Loucy (cell line): ENCODE measurements around the gene SLC9A9.

Source experiments
- H2AFZ ChIP-seq: fragments of 200-600 bp; sonication (generic); 2 replicates; pipeline ENCODE4 v1.6.0; 2016; ENCODE audit warnings: antibody characterized with exemption, mild to moderate bottlenecking, low read length, moderate library complexity
- H3F3A ChIP-seq: fragments of 200-600 bp; 2 replicates; pipeline ENCODE4 v1.6.0; 2016; ENCODE audit warnings: antibody characterized with exemption, low read depth, mild to moderate bottlenecking
- H3K27me3 ChIP-seq: fragments of 200-600 bp; sonication (generic); 2 replicates; pipeline ENCODE4 v1.6.1; 2014; ENCODE audit warnings: low read length, mild to moderate bottlenecking; ENCODE audit not compliant: insufficient read depth, poor library complexity, severe bottlenecking
- H3K36me3 ChIP-seq: fragments of 200-600 bp; sonication (generic); 2 replicates; pipeline ENCODE4 v1.6.1; 2016; ENCODE audit warnings: low read length; ENCODE audit not compliant: insufficient read depth
- H3K4me1 ChIP-seq: fragments of 200-600 bp; sonication (generic); 2 replicates; pipeline ENCODE4 v1.5.1; 2014; ENCODE audit warnings: low read length, mild to moderate bottlenecking; ENCODE audit not compliant: insufficient read depth, poor library complexity, severe bottlenecking
- H3K4me2 ChIP-seq: fragments of 200-600 bp; sonication (generic); 2 replicates; pipeline ENCODE4 v1.6.0; 2014; ENCODE audit warnings: antibody characterized with exemption, low read length, low read depth, mild to moderate bottlenecking; ENCODE audit not compliant: poor library complexity, severe bottlenecking
- H3K4me3 ChIP-seq: fragments of 200-600 bp; sonication (generic); 2 replicates; pipeline ENCODE4 v1.5.1; 2014; ENCODE audit warnings: low read length, mild to moderate bottlenecking, mixed read lengths; ENCODE audit not compliant: poor library complexity, severe bottlenecking
- H3K79me2 ChIP-seq: fragments of 200-600 bp; sonication (generic); 2 replicates; pipeline ENCODE4 v1.6.1; 2014; ENCODE audit warnings: low read length; ENCODE audit not compliant: insufficient read depth
- H3K9ac ChIP-seq: fragments of 200-600 bp; sonication (generic); 2 replicates; pipeline ENCODE4 v1.6.0; 2014; ENCODE audit warnings: mild to moderate bottlenecking, low read depth, low read length, moderate library complexity; ENCODE audit not compliant: poor library complexity, severe bottlenecking
- H3K9me2 ChIP-seq: fragments of 200-600 bp; sonication (generic); replicated peaks from 2 replicates; pipeline ENCODE4 v1.6.1; 2016; ENCODE audit warnings: low read depth, low read length, mixed read lengths
- H3K9me3 ChIP-seq: fragments of 200-600 bp; sonication (generic); 2 replicates; pipeline ENCODE4 v1.6.1; 2014; ENCODE audit warnings: mild to moderate bottlenecking, antibody characterized with exemption, low read length, low read depth; ENCODE audit not compliant: insufficient read depth
- H4K20me1 ChIP-seq: fragments of 200-600 bp; sonication (generic); 2 replicates; pipeline ENCODE4 v1.6.0; 2014; ENCODE audit warnings: antibody characterized with exemption, low read length, mild to moderate bottlenecking; ENCODE audit not compliant: insufficient read depth, poor library complexity, severe bottlenecking
- EZH2phosphoT487 ChIP-seq: fragments of 200-600 bp; IDR thresholded peaks from 2 replicates; pipeline ENCODE4 v1.6.1; 2018; ENCODE audit warnings: antibody characterized with exemption, mild to moderate bottlenecking, moderate library complexity, borderline replicate concordance
- TF ChIP-seq, protein P1 (sequence below): fragments of 200-600 bp; sonication (generic); conservative IDR thresholded peaks from 2 replicates; pipeline ENCODE4 v1.5.1; 2014; ENCODE audit warnings: mild to moderate bottlenecking, antibody characterized with exemption, low read length

SLC9A9 gene

DNA sequence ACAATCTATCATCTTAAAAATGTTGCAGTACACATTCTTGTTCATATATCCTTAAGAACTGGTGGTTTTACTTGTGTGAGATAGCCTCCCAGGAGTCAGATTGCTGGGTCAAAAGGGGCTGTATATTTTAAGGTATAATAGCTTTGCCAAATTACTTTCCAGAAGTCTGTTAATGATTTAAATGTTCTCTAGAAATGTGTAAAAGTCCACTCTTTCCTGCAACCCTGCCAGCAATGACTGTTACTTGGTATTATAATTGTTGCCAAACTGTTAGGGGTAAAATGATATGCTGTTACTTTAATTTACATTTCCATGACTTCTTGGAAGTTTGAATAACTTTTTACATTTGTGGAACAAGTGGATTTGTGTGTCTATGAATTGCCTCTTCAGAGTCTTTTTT, 170.8 kb downstream of the SLC9A9 start:
- H3K4me2 ChIP-seq = no peak overlapping the region
- no peaks in the 10 kb centered on the region for H4K20me1 ChIP-seq
- H3K9me2 ChIP-seq = no peaks in the 10 kb centered on the region
- no peak overlapping the region for H3K4me3 ChIP-seq
- no peak overlapping the region for H3K9ac ChIP-seq
- H3K27me3 ChIP-seq = no peaks in the 10 kb centered on the region
- TF ChIP-seq, protein P1, sequence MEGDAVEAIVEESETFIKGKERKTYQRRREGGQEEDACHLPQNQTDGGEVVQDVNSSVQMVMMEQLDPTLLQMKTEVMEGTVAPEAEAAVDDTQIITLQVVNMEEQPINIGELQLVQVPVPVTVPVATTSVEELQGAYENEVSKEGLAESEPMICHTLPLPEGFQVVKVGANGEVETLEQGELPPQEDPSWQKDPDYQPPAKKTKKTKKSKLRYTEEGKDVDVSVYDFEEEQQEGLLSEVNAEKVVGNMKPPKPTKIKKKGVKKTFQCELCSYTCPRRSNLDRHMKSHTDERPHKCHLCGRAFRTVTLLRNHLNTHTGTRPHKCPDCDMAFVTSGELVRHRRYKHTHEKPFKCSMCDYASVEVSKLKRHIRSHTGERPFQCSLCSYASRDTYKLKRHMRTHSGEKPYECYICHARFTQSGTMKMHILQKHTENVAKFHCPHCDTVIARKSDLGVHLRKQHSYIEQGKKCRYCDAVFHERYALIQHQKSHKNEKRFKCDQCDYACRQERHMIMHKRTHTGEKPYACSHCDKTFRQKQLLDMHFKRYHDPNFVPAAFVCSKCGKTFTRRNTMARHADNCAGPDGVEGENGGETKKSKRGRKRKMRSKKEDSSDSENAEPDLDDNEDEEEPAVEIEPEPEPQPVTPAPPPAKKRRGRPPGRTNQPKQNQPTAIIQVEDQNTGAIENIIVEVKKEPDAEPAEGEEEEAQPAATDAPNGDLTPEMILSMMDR = no peak
- TF ChIP-seq EZH2phosphoT487 = no peak
- no peak overlapping the region for H2AFZ ChIP-seq
- H3K79me2 ChIP-seq = no peaks in the 10 kb centered on the region
- H3K4me1 ChIP-seq = no peaks in the 10 kb centered on the region
- H3F3A ChIP-seq = no peaks in the 10 kb centered on the region
- H3K9me3 ChIP-seq = no peaks in the 10 kb centered on the region
- no peaks in the 10 kb centered on the region for H3K36me3 ChIP-seq

GRCh38 chr3:143676747-143677146, 171.5 kb downstream of the SLC9A9 start:
- TF ChIP-seq, protein P1 = no peak
- no peak for TF ChIP-seq EZH2phosphoT487
- no peaks in the 10 kb centered on the region for H3K79me2 ChIP-seq
- H3K27me3 ChIP-seq = no peaks in the 10 kb centered on the region
- no peaks in the 10 kb centered on the region for H3K4me1 ChIP-seq
- H4K20me1 ChIP-seq = no peaks in the 10 kb centered on the region
- no peak overlapping the region for H3K9ac ChIP-seq
- no peak overlapping the region for H2AFZ ChIP-seq
- H3K36me3 ChIP-seq = no peaks in the 10 kb centered on the region
- H3K9me3 ChIP-seq = no peaks in the 10 kb centered on the region
- no peak overlapping the region for H3K4me3 ChIP-seq
- no peaks in the 10 kb centered on the region for H3K9me2 ChIP-seq
- H3K4me2 ChIP-seq = no peak overlapping the region
- no peaks in the 10 kb centered on the region for H3F3A ChIP-seq

GRCh38 chr3:143676021-143676420, 172.2 kb downstream of the SLC9A9 start:
- H3K4me3 ChIP-seq = no peak overlapping the region
- no peaks in the 10 kb centered on the region for H3K27me3 ChIP-seq
- no peak overlapping the region for H2AFZ ChIP-seq
- TF ChIP-seq, protein P1 = no peak
- no peak for TF ChIP-seq EZH2phosphoT487
- H3K79me2 ChIP-seq = no peaks in the 10 kb centered on the region
- no peaks in the 10 kb centered on the region for H3K36me3 ChIP-seq
- no peaks in the 10 kb centered on the region for H3K4me1 ChIP-seq
- H3K9me2 ChIP-seq = no peaks in the 10 kb centered on the region
- no peak overlapping the region for H3K4me2 ChIP-seq
- no peaks in the 10 kb centered on the region for H3F3A ChIP-seq
- H3K9ac ChIP-seq = no peak overlapping the region
- H4K20me1 ChIP-seq = no peaks in the 10 kb centered on the region
- H3K9me3 ChIP-seq = no peaks in the 10 kb centered on the region
